Kidney (tissue), 14 donors: ENCODE data around the gene LRRC43. TPM values are rescaled to one million over a fixed set of nuclear protein-coding genes. Genes with fewer than 3 reads are reported as not detected.

Experiments
- DNase-seq, 5 donors: peaks; one replicate each; pipeline ENCODE4 v3.0.0-alpha.2; 2013 to 2020
- FAIRE-seq: peaks from 2 replicates; lab custom pipeline; 2012; peaks lifted over from hg19 to GRCh38; lab: Jason Lieb, UNC
- H3K27ac ChIP-seq, 2 donors: one replicate each; pipeline ENCODE4 v1.7.0; 2013; ENCODE audit warnings: low read depth in 2 of 2, low read length in 2 of 2, inconsistent platforms in 1 of 2
- H3K27me3 ChIP-seq: one replicate; pipeline ENCODE4 v1.7.1; 2013; ENCODE audit warnings: low read length, inconsistent platforms; ENCODE audit not compliant: control insufficient read depth, insufficient read depth
- H3K36me3 ChIP-seq, 3 donors: one replicate each; pipeline versions ENCODE4 v1.7.0 to v1.7.1; 2013; ENCODE audit warnings: low read length in 3 of 3, control low read depth in 1 of 3, inconsistent platforms in 1 of 3; ENCODE audit not compliant: insufficient read depth in 3 of 3, control insufficient read depth in 2 of 3
- H3K4me1 ChIP-seq, 3 donors: one replicate each; pipeline versions ENCODE4 v1.7.0 to v1.7.1; 2013; ENCODE audit warnings: low read length in 3 of 3, inconsistent platforms in 1 of 3, low read depth in 1 of 3; ENCODE audit not compliant: control insufficient read depth in 2 of 3, insufficient read depth in 2 of 3
- H3K4me3 ChIP-seq, 3 donors: one replicate each; pipeline versions ENCODE4 v1.7.0 to v1.8.1; 2013; ENCODE audit warnings: low read length in 3 of 3, control low read depth in 1 of 3, inconsistent platforms in 1 of 3
- H3K9ac ChIP-seq, 3 donors: one replicate each; pipeline versions ENCODE4 v1.7.0 to v1.7.1; 2013; ENCODE audit warnings: low read length in 3 of 3, control low read depth in 1 of 3, inconsistent platforms in 1 of 3
- H3K9me3 ChIP-seq, 3 donors: one replicate each; pipeline versions ENCODE4 v1.7.0 to v1.7.1; 2013; ENCODE audit warnings: low read length in 3 of 3, control low read depth in 1 of 3, inconsistent platforms in 1 of 3; ENCODE audit not compliant: control insufficient read depth in 2 of 3, insufficient read depth in 1 of 3
- CTCF ChIP-seq: IDR thresholded peaks from 3 replicates; pipeline ENCODE4 v1.5.1; 2012; ENCODE audit warnings: mild to moderate bottlenecking, moderate library complexity, borderline replicate concordance; ENCODE audit not compliant: insufficient read depth; ENCODE audit errors: extremely low read depth
- intact Hi-C: fragments of 100-400 bp; cut with DNase I; formaldehyde crosslinking; loops from one replicate; pipeline ENCODE4 v1.11.1; 2022
- polyA plus RNA-seq: library from polyadenylated mRNA; stranded (reverse); fragments of 350-450 nt; fragmentation: Illumina TruSeq; extraction: RNeasy Lipid Tissue Mini Kit (QIAGEN cat#74804); gene quantifications from one replicate; pipeline ENCODE4 v1.2.3, GENCODE V29; 2014; ENCODE audit warnings: low read depth, low replicate concordance; ENCODE audit not compliant: insufficient read depth
- total RNA-seq: library from RNA; stranded (reverse); fragmentation: NEBNext Ultra II Directional; extraction: Animal tissue kit (Norgen Biotek cat#: 25700); gene quantifications from one replicate; pipeline ENCODE4 v1.2.1, GENCODE V29; 2021
- donor health status: control.
- donor health status: control.
- donor health status: control.
- donor health status: control.
- donor health status: control.
- donor health status: DM: yes; HTN: yes; CAD: no.
- donor health status: Normal renal cell carcinoma (clear cell type).

LRRC43 gene
- total and polyA plus RNA-seq, 2 donors from 2014 or later = 4.8 to 7.9 TPM

DNA sequence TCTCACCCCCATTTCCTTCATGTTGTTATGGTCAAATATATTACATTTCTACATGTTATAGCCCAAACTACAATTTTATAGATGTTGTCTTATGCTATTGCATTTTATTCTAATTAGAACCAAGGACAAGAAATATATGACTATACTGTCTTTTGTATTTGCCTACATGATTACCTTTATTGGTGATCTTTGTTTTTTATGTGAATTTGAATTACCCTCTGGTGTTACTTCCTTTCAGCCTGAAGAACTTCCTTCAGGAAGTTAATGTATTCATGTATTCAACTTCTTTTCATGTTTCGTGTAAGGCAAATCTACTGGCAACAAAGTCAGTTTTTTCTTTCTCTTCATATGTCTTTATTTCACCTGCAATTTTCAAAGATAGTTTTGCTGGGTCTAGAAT lies 11.9 kb downstream of the LRRC43 start:
- no peaks in the 10 kb centered on the region for H3K36me3 ChIP-seq
- no peak overlapping the region for H3K4me3 ChIP-seq
- DNase-seq (no peak), FAIRE-seq (no peak)
- H3K27me3 ChIP-seq = no peaks in the 10 kb centered on the region
- H3K9ac ChIP-seq = no peak overlapping the region
- intact Hi-C loops = no loop called here
- H3K9me3 ChIP-seq = no peaks in the 10 kb centered on the region
- no peaks in the 10 kb centered on the region for H3K4me1 ChIP-seq
- TF ChIP-seq CTCF = no peak
- no peak overlapping the region for H3K27ac ChIP-seq

- Histone ChIP-seq H3K9me3 (no peaks in the 10 kb centered on the region), H3K4me3 (no peak overlapping the region), H3K4me1 (peaks cover 0 to 3% (median 0%) of the 10 kb centered on the region in 3 donors), H3K27me3 (no peaks in the 10 kb centered on the region), H3K9ac (no peak overlapping the region), H3K27ac (no peak overlapping the region), H3K36me3 (no peaks in the 10 kb centered on the region)
- no peak for FAIRE-seq
- DNase-seq = peak in 1 of 5 donors; percentile 15
- intact Hi-C loops = no loop called here
- no peak for TF ChIP-seq CTCF
Measured at GRCh38 chr12:122195405-122195804, 12.5 kb downstream of the LRRC43 start.

GRCh38 chr12:122197612-122197966 lies 14.7 kb downstream of the LRRC43 start:
- no peak for TF ChIP-seq CTCF
- Histone ChIP-seq H3K9me3 (no peaks in the 10 kb centered on the region), H3K27ac (no peak overlapping the region), H3K4me1 (peaks cover 0 to 3% (median 0%) of the 10 kb centered on the region in 3 donors), H3K36me3 (no peaks in the 10 kb centered on the region), H3K27me3 (no peaks in the 10 kb centered on the region), H3K9ac (no peak overlapping the region), H3K4me3 (no peak overlapping the region)
- intact Hi-C loops = no loop called here
- DNase-seq = no peak
- no peak for FAIRE-seq
